NCI-H187 (cell line): ENCODE results near the gene SLC37A1.
"Not testable (repeated sequence)": the region's sequence is repeated elsewhere in the genome, so short reads cannot be mapped to it uniquely, and the experiment has no call there.

Experiments used
- DNase-seq, 2 experiments: peaks; one replicate each; lab custom pipeline; 2025; lab: John Stamatoyannopoulos, UW

SLC37A1 gene

DNA sequence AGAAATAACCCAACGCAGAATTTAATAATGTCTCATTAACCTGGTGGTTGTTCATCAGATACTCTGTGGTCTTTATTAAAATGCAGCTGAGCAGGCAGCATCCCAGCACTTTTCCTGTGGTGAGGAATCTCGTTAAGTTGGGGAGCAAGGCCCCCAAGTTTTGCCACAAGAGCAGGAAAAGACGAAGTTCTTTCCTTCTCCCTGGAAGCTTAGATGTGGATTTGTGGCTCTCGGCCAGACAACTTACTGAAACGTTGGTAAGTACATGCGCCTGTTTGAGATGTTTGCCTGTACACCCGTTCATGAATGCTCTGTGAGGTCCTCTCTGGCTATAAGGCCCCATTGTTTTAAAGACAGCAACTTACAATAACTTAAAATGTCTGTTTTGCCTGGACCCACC is 105.5 kb downstream of the SLC37A1 start:
- no peak for DNase-seq

DNA sequence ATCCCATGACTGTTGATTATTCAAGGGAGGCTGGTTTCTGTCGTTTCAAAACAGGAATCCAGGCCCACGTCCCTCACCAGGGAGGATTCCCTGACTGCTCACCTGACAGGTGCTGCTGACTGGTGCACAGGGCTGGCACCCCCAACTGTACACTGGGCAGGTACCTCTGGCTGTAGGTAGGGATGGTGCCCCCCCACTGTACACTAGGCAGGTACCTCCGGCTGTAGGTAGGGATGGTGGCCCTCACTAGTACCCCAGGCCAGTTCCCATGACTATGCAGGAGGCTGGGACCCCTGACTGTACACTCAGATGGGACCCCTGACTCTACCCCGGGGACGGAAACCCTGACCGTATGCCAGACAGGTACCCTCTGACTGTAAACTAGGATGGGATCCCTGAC is 106.2 kb downstream of the SLC37A1 start:
- DNase-seq = no peak

DNA sequence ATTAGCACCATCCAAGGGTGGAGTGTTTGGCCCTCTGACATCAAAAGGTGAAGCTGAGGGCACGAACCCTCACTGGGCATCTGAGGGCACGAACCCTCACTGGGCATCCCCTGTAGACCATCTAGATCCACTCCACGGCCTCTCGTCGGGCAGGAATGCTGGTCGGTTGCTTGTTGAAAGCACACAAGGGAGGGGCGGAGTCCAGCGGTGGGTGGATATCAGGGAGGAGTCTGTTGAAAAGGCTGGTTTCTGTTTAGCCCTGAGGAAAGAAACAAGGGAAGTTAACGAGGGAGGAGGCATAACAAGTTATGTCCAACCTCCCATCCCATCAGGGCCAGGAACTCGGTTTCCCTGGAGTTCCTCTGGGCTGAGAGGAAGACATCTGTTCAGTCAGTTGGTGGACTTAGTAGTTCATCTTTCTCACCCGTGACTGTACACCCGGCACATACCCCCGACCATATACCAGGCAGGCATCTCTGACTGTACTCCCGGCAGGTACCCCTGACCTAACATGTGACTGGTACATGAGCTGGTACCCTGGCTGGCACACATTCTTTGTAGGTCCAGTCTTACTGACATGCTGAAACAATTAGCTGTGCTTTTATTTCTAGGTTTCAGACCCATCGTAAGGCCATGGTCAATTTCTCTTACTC is 107.6 kb downstream of the SLC37A1 start:
- DNase-seq = no peak

DNA sequence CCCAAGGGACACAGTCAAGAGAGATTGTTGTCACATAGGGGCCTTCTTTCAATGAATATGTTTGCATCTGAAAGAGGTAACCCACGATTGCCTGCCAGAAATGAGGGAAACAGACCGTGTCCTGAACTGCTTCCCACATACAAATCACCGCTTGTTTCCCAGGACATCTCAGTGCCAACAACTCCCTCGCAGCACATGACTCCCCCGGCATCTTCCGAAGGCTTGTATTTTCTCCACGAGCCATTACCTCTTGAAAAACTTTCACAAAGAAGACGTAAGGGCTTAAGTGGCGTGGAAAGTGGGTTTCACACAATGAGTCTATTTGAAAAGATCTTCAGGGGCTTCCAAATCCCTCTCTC is 108.1 kb downstream of the SLC37A1 start:
- peak; percentile 89 for DNase-seq

DNA sequence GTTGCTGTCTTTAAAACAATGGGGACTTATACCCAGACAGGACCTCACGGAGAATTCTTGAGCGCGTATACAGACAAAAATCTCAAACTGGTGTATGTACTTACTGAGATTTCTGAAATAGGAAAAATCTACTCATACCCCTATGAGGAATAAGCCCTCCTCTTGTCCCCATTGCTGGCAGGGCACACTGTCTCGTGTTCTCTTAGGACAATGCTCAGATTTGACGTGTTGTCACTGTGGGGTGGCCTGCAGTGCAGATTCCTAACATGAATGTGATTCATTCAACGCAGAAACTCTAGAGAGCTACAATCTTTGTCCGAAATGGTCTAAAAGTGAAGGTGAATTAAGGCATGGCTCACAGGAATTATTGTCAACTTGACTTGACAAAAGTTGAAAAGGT is 108.6 kb downstream of the SLC37A1 start:
- DNase-seq = no peak

DNA sequence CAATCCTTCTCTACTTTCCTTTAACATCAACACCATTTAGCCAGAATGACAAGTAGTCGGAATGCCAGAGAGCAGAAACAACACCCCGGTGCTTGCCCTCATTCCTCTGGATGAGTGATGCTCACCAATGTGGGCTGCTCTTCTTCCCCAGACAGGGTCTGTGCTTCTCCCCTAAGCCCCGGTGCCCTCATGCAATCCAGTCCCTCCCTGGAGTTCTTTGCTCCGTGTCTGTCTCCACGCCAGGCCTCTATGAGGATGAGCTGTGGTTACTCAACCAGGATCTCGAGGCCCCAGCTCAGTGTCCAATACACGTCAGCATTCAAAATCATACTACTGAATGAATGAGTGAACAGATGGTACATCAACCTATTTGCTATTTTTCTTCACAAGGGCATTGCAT is 110.0 kb downstream of the SLC37A1 start:
- no peak for DNase-seq

DNA sequence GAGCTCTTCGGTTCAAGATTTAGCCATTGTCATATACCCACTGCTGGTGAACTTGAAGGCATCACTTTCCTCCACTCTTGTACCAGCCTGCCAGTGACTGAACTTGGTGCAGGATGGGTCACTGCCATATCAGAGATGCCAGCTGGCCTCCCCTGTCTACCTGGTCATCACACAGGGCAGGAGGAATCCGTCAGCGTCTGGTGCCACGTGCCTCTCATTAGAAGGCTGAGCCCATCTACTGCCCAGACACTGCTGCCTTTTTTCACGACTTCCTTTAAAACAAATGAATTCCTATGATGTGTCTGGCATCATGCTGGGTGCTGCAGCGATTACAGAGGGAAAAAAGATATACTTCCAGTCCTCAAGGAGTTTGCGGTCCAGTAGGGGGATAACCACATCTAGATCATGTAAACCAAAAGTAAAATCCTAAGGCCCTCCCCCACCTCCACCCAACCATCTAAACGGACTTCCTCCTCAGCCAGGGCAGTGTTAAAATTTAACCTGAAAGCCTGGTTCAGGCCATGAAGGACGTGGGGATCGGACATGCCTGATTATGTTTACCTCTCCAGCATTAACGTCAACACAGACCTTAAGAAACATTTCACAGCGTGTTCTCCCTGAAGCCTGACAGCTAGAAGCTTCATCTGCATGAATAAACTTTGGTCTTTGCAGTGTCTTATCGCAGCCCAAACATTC is 110.6 kb downstream of the SLC37A1 start:
- no peak for DNase-seq

DNA sequence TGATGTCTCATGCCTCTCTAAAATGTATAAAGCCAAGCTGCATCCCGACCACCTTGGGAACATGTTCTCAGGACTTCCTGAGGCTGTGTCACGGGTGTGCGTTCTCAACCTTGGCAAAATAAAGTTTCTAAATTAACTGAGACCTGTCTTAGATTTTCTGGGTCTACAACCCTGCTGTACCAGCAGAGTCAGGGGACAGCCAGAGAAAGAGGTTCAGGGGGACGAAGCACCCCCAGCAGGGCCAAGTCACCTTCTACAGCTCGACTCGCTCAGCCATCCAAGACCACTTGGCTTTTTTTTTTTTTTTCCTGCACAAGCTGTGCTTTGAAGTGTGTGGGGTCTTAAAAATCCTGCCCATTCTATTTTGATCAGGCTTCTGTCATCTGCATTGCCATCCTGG is 111.3 kb downstream of the SLC37A1 start:
- no peak for DNase-seq

DNA sequence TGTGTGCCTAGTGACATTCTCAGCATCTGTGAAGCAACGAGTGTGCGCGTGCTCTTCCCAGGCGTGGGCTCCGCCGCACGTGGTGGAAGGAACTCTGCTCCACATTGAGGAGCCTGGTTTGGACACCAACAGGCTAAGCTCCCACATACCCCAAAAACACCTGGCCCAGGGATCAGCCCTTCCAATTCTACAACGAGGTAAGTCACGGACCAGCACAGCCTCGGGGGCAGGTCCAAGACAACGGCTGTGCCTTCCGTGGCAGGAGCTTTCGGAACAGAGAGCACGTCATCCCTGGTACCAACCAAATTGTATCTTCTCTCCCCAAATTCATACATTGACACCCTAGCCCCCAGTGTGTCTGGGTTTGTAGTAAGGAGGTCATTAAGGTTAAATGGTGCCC is 112.5 kb downstream of the SLC37A1 start:
- DNase-seq = no peak

DNA sequence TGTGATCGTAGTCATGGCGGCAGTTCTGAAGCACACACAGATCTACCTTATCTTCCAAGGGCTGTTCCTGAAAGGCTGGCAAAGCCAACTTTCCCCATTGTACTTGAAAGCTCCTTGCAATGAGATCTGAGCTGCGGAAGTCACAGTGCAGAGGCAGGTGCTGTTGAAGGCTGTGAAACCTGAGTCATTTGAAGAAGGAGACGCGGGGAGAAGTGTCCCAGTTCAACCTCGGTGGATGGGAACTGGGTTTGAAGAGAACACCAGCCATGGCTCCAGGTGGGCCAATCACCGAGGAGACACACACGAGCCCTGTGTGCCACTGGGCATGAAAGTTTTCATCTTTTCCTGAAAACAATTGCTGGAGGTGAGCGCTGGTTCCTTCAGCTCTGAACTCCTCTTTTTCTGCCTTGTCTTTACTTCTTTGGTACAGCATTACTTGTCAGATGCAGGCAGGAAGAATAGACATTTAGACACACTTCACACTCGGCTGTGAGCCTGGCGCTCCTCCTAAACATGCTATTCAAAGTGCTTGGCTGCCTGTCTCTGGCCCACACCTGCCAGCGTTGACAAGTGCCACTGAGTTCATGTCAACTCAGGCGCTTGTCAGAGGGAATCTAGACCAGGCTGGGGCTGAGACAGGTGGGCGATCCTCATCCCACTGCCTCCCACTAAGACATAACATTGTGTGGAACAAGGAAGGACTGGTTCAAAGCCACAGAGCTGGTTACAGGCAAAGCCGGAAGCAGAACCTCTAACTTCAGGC is 114.1 kb downstream of the SLC37A1 start:
- no peak for DNase-seq

DNA sequence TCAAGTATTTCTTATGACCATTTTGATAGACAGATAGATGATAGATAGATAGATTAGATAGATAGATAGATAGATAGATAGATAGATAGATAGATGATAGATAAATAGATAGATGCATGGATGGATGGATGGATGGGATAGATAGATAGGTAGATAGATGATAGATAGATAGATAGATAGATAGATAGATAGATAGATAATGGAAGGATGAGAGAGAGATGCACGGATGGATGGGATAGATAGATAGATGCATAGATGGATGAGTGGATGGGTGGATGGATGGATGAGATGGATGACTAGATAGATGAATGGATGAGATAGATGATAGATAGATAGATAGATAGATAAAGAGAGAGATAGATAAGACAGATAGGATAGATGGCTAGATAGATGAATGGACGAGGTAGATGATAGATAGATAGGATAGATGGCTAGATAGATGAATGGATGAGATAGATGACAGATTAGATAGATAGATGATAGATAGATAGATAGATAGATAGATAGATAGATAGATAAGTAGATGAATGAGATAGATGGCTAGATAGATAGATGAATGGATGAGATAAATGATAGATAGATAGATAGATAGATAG is 114.9 kb downstream of the SLC37A1 start:
- not testable (repeated sequence) for DNase-seq

DNA sequence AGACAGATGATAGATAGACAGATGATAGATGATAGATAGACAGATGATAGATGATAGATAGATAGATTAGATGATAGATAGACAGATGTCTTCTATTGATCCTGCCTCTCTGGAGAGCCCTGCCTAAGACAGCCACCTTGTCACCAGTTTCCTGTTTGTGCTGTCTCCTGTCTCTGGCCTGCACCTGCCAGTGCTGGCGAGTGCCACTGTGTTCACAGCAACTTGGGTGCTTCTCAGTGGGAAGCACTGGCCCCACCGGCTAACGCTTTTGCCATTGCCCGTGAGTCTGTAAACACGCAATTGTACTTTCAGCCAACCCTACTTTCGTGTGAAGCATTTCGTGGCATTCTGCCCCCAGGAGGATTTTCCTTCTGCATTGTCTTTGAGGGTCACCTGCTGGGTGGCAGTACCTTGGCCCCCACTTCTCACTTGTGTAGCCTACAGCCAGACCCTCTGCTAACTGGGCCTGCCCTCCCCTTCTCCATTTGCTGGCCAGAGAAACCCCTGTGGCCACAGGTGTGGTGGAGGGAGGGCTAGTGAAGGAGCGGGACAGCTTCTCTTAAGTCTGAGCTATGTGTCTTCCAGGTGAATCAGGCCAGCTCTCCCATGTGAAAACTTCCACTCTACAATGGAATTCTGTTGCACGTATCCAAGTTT is 116.4 kb downstream of the SLC37A1 start:
- no peak for DNase-seq

DNA sequence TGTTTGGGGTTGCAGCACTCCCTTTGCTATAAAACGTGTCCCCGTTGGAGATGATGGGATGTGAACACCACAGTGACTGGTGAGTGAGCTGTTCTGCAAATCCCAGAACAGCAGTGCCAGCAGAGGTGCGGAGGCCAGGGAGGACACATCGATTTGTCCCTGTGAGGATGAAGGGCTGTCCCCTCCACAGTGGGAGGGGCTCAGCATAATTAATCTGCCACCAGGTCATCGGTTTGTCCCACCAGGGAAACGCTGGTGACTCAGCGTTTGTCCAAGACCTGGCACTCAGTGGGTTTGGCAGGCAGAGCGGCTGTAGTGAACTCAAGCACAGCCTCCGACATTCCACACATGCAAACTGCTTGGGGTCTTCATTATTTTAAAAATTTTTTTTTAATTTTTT is 117.0 kb downstream of the SLC37A1 start:
- no peak for DNase-seq
